GM12874 (cell line): ENCODE data around the gene IFT52.

ENCODE experiments used
- TF ChIP-seq, protein P1 (sequence below): IDR thresholded peaks from 2 replicates; pipeline ENCODE4 v1.5.1; 2011; ENCODE audit warnings: low read depth, mild to moderate bottlenecking, control low read depth, low read length, moderate library complexity; ENCODE audit not compliant: insufficient read depth

The IFT52 gene

DNA sequence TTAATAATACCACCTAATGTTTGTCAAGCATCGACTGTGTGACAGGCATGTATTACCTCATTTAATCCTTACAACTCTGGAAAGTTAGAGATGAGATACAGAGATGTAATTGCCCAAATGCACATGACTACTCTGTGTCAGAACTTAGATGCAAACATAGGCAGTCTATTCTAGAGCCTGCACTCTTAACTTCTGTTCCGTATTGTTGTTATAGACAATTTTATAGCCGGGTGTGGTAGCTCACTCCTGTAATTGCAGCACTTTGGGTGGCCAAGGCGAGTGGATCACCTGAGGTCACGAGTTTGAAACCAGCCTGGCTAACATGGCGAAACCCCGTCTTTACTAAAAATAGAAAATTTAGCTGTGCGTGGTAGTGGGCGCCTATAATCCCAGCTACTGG is 15.0 kb downstream of the IFT52 start:
- TF ChIP-seq, protein P1, sequence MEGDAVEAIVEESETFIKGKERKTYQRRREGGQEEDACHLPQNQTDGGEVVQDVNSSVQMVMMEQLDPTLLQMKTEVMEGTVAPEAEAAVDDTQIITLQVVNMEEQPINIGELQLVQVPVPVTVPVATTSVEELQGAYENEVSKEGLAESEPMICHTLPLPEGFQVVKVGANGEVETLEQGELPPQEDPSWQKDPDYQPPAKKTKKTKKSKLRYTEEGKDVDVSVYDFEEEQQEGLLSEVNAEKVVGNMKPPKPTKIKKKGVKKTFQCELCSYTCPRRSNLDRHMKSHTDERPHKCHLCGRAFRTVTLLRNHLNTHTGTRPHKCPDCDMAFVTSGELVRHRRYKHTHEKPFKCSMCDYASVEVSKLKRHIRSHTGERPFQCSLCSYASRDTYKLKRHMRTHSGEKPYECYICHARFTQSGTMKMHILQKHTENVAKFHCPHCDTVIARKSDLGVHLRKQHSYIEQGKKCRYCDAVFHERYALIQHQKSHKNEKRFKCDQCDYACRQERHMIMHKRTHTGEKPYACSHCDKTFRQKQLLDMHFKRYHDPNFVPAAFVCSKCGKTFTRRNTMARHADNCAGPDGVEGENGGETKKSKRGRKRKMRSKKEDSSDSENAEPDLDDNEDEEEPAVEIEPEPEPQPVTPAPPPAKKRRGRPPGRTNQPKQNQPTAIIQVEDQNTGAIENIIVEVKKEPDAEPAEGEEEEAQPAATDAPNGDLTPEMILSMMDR: no peak

DNA sequence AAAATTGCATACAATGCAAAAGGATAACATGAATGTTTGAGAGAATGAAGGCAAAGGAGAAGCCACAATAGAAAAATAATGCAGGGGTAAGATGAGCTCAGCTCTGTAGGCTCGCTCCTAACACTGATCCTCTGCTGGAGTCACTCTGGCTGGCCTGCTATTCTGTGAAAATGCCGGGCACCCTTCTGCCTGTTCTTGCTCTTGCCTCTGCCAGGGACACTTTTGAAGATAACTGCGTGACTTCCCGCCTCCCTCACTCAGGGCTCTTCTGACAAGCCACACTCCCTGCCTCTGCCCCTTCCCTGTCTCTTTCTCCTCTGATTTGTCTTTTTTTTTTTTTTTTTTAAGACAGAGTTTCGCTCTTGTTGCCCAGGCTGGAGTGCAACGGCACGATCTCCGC is 40.9 kb downstream of the IFT52 start:
- TF ChIP-seq, protein P1: no peak

DNA sequence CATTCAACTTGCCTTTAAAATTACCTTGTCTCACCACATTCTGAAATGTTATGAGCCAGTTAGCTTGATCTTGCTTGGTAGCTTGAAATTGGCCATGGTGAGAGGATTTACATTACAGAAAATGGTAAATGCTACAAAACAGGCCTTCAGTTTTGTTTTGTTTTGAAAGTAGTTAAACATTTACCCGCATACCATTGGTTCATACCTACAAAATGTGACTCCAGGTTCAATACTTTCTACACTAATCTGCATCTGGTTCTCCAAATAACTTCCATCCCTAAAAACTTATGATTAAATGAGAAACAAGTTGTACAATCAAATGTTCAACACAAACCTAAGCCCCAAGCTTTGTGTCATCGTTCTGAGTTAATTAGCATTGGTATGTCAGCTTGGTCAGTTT is 45.7 kb downstream of the IFT52 start:
- TF ChIP-seq, protein P1: no peak

DNA sequence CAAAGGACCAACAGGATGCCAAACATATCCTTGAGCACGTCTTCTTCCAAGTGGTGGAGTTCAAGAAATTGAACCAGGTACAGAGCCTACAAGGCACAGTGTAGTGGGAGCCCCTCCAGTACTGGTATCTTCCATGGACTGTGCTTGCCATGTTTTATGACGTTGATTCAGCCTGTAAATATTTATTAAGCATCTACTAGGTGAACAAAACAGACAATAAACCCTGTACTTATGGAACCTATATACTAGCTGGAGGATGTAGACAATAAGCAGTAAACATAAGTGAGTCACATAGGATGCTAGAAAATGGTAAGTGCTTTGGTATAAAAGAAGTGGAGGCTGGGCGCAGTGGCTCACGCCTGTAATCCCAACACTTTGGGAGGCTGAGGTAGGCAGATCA is 51.8 kb downstream of the IFT52 start:
- TF ChIP-seq, protein P1: no peak

DNA sequence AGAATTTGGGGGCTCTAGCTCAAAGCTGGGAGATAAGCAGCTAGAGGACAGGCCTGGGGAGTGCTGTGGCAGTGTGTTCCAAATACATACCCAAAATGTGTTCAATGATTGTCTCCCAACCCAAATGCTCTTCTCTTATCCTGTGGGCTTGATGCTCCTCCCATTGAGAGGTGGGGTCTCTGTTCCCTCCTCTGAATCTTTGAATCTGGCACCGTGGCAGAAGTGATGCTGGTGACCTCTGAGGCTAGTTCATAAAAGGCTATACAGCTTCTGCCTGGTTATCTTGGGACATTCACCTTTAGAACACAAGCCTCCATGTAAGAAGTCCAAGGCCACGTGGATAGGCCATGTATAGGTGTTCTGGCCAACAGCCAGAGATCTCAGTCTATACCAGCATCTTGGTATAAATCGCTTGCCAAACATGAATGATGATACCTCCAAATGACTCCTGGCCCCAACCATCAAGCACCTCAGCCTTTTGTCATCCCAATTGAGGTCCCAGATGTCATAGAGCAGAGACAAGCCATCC is 60.3 kb downstream of the IFT52 start:
- TF ChIP-seq, protein P1: no peak

DNA sequence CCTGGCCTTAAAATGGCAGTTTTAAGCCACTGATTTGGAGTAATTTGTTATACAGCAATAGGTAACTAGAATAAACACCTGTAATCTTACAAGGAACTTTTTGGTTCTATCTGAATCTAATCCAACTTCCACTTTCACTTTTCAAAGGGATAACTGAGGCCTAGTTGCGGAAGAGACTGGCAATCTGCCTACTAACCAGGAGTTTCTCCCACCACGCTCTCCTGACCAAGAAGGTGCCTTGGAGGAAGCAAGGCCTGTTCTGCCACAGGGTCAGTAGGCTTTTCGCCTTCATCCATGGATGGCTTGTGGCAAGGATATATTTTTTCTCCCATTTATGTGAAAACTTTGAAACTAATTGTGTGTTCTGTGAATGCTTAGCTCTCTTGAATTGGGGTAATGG is 63.2 kb downstream of the IFT52 start:
- TF ChIP-seq, protein P1: no peak

DNA sequence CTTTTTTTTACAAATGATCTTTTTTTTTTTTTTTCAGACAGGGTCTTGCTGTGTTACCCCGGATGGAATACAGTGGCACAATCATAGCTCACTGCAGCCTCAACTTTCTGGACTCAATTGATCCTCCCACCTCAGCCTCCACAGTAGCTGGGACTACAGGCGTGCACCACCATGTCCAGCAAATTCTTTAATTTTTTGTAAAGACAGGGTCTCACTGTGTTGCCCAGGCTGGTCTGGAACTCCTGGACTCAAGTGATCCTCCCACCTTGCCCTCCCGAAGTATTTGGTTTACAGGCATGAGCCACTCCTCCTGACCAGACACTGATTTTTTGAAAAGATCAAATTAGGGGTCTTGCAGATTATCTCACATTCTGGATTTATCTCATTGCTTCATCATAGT is 65.2 kb downstream of the IFT52 start:
- TF ChIP-seq, protein P1: no peak

DNA sequence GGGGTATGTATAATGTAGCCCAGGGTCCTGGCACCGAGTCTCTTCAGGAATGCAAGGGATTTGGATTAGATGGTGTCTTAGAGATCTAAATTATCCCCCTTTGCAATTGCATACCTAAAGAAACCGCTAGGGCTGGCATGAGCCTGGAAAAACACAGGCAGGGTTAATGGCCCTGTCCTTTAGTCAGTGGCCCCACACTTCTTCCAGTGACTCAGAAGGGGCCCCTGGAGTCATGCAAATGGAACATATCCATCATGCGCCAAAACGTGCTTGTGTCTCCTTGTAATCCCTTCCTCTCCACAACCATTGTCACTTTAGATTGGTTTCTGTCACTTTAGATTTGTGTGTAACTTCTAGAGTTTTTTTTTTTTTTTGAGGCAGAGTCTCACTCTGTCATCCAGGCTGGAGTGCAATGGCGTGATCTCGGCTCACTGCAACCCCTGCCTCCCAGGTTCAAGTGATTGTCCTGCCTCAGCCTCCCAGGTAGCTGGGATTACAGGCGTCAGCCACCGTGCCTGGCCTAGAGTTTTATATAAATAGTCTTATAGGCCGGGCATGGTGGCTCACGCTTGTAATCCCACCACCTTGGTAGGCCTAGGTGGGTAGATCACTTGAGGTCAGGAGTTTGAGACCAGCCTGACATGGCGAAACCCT is 67.5 kb downstream of the IFT52 start:
- TF ChIP-seq, protein P1: no peak
